Skeletal muscle satellite cell (primary cell): ENCODE results near the gene PIGA. TPM values are rescaled to one million over a fixed set of nuclear protein-coding genes. Genes with fewer than 3 reads are reported as not detected.

Experiments used
- H3K27me3 ChIP-seq: 2 replicates; pipeline ENCODE4 v1.7.0; 2013; ENCODE audit warnings: low read length; ENCODE audit not compliant: control insufficient read depth, insufficient read depth
- H3K36me3 ChIP-seq: 2 replicates; pipeline ENCODE4 v1.7.0; 2013; ENCODE audit warnings: mild to moderate bottlenecking, control low read depth, low read length; ENCODE audit not compliant: insufficient read depth
- H3K4me1 ChIP-seq: 2 replicates; pipeline ENCODE4 v1.7.0; 2013; ENCODE audit warnings: low read length; ENCODE audit not compliant: control insufficient read depth, insufficient read depth
- H3K4me2 ChIP-seq: 2 replicates; pipeline ENCODE4 v1.7.0; 2013; ENCODE audit warnings: mild to moderate bottlenecking, low read length
- H3K4me3 ChIP-seq: 2 replicates; pipeline ENCODE4 v1.7.0; 2013; ENCODE audit warnings: low read length
- H3K9ac ChIP-seq: 2 replicates; pipeline ENCODE4 v1.7.0; 2013; ENCODE audit warnings: mild to moderate bottlenecking, low read depth, low read length, moderate library complexity
- H3K9me3 ChIP-seq: replicated peaks from 2 replicates; pipeline ENCODE4 v1.7.0; 2013; ENCODE audit warnings: mild to moderate bottlenecking, control low read depth, low read length
- total RNA-seq: library from RNA; depleted of rRNA; stranded (reverse); fragments of >200 nt; gene quantifications from 2 replicates; pipeline ENCODE4 v1.2.3, GENCODE V29; 2012; rRNA removed

Gene PIGA
- total RNA-seq, result 11.7 and 12.2 TPM in 2 replicates

- H3K4me3 ChIP-seq, result peak within 1 kb of the TSS; percentile 76
- no peaks in the 10 kb centered on the region for H3K9me3 ChIP-seq
- H3K4me1 ChIP-seq, result no peaks in the 10 kb centered on the region
- H3K36me3 ChIP-seq, result peaks cover 3% of the 10 kb centered on the region
- peak within 1 kb of the TSS; percentile 81 for H3K9ac ChIP-seq
- peak within 1 kb of the TSS; percentile 84 for H3K4me2 ChIP-seq
- peaks cover 11% of the 10 kb centered on the region for H3K27me3 ChIP-seq
Observed at GRCh38 chrX:15335135-15336022, at the start of gene PIGA. TSS of gene PIGA (minus strand) at chrX:15335523. CDS start at chrX:15331930, 3,593 bp downstream.

- Histone ChIP-seq H3K27me3 (no peaks in the 10 kb centered on the region), H3K36me3 (no peaks in the 10 kb centered on the region), H3K9ac (no peak within 1 kb of the TSS), H3K4me1 (no peaks in the 10 kb centered on the region), H3K4me2 (no peak within 1 kb of the TSS), H3K4me3 (no peak within 1 kb of the TSS), H3K9me3 (no peaks in the 10 kb centered on the region)
Observed at GRCh38 chrX:15384304-15384703, 49.0 kb upstream of the PIGA start, which contains the start of gene VEGFD. TSS of gene VEGFD (minus strand) at chrX:15384413. CDS start at chrX:15383946, 467 bp downstream.

GRCh38 chrX:15382813-15383212, 47.5 kb upstream of the PIGA start:
- no peak overlapping the region for H3K9ac ChIP-seq
- H3K4me3 ChIP-seq, result no peak overlapping the region
- no peaks in the 10 kb centered on the region for H3K27me3 ChIP-seq
- no peak overlapping the region for H3K4me2 ChIP-seq
- no peaks in the 10 kb centered on the region for H3K9me3 ChIP-seq
- no peaks in the 10 kb centered on the region for H3K4me1 ChIP-seq
- no peaks in the 10 kb centered on the region for H3K36me3 ChIP-seq

- H3K27me3 ChIP-seq, result peaks cover 4% of the 10 kb centered on the region
- no peaks in the 10 kb centered on the region for H3K9me3 ChIP-seq
- no peak overlapping the region for H3K4me3 ChIP-seq
- H3K4me2 ChIP-seq, result no peak overlapping the region
- H3K9ac ChIP-seq, result no peak overlapping the region
- H3K4me1 ChIP-seq, result no peaks in the 10 kb centered on the region
- H3K36me3 ChIP-seq, result no peaks in the 10 kb centered on the region
Observed at GRCh38 chrX:15376956-15377355, 41.6 kb upstream of the PIGA start.

GRCh38 chrX:15373976-15374375, 38.7 kb upstream of the PIGA start:
- no peaks in the 10 kb centered on the region for H3K36me3 ChIP-seq
- no peaks in the 10 kb centered on the region for H3K9me3 ChIP-seq
- no peaks in the 10 kb centered on the region for H3K4me1 ChIP-seq
- no peak overlapping the region for H3K4me3 ChIP-seq
- no peak overlapping the region for H3K4me2 ChIP-seq
- peaks cover 4% of the 10 kb centered on the region for H3K27me3 ChIP-seq
- no peak overlapping the region for H3K9ac ChIP-seq

- no peak overlapping the region for H3K9ac ChIP-seq
- peaks cover 5% of the 10 kb centered on the region for H3K27me3 ChIP-seq
- no peaks in the 10 kb centered on the region for H3K9me3 ChIP-seq
- no peaks in the 10 kb centered on the region for H3K36me3 ChIP-seq
- H3K4me3 ChIP-seq, result no peak overlapping the region
- H3K4me1 ChIP-seq, result no peaks in the 10 kb centered on the region
- no peak overlapping the region for H3K4me2 ChIP-seq
Observed at GRCh38 chrX:15366506-15367352, 31.4 kb upstream of the PIGA start.

GRCh38 chrX:15359701-15360100, 24.4 kb upstream of the PIGA start:
- Histone ChIP-seq H3K36me3 (no peaks in the 10 kb centered on the region), H3K9me3 (no peaks in the 10 kb centered on the region), H3K9ac (no peak overlapping the region), H3K27me3 (peaks cover 2% of the 10 kb centered on the region), H3K4me1 (no peaks in the 10 kb centered on the region), H3K4me3 (no peak overlapping the region), H3K4me2 (no peak overlapping the region)

GRCh38 chrX:15358533-15358932, 23.2 kb upstream of the PIGA start:
- no peak overlapping the region for H3K4me3 ChIP-seq
- no peak overlapping the region for H3K9ac ChIP-seq
- H3K9me3 ChIP-seq, result no peaks in the 10 kb centered on the region
- H3K27me3 ChIP-seq, result peaks cover under 1% of the 10 kb centered on the region
- no peaks in the 10 kb centered on the region for H3K36me3 ChIP-seq
- H3K4me1 ChIP-seq, result no peaks in the 10 kb centered on the region
- H3K4me2 ChIP-seq, result no peak overlapping the region

- no peaks in the 10 kb centered on the region for H3K27me3 ChIP-seq
- no peak overlapping the region for H3K9ac ChIP-seq
- H3K9me3 ChIP-seq, result no peaks in the 10 kb centered on the region
- no peak overlapping the region for H3K4me3 ChIP-seq
- H3K4me2 ChIP-seq, result no peak overlapping the region
- H3K4me1 ChIP-seq, result no peaks in the 10 kb centered on the region
- H3K36me3 ChIP-seq, result no peaks in the 10 kb centered on the region
Observed at GRCh38 chrX:15356444-15356843, 21.1 kb upstream of the PIGA start.

- H3K4me3 ChIP-seq, result no peak overlapping the region
- H3K9me3 ChIP-seq, result no peaks in the 10 kb centered on the region
- H3K4me2 ChIP-seq, result no peak overlapping the region
- H3K4me1 ChIP-seq, result no peaks in the 10 kb centered on the region
- H3K27me3 ChIP-seq, result peaks cover 6% of the 10 kb centered on the region
- H3K9ac ChIP-seq, result no peak overlapping the region
- no peaks in the 10 kb centered on the region for H3K36me3 ChIP-seq
Observed at GRCh38 chrX:15350329-15350996, 15.1 kb upstream of the PIGA start.

GRCh38 chrX:15349046-15349445, 13.7 kb upstream of the PIGA start:
- H3K27me3 ChIP-seq, result peaks cover 10% of the 10 kb centered on the region
- no peak overlapping the region for H3K4me3 ChIP-seq
- no peaks in the 10 kb centered on the region for H3K9me3 ChIP-seq
- H3K36me3 ChIP-seq, result no peaks in the 10 kb centered on the region
- H3K4me1 ChIP-seq, result no peaks in the 10 kb centered on the region
- H3K9ac ChIP-seq, result no peak overlapping the region
- H3K4me2 ChIP-seq, result no peak overlapping the region
